ENCODE results near the gene TBC1D1. TPM values are rescaled to one million over a fixed set of nuclear protein-coding genes. Genes with fewer than 3 reads are reported as not detected.

Gene TBC1D1
- total and polyA plus RNA-seq, 2 of the 8 experiments (the other 6 are each of a cell fraction or from before 2014, with no cell fraction given), result 96.9 to 162 TPM

GRCh38 chr4:37862961-37863360, 27.9 kb upstream of the TBC1D1 start (continued):
- TF ChIP-seq CHD7 (IDR thresholded peaks at IDR 0.05; ENCODE audit: insufficient replicate concordance, low read length), result no peak
- no peak for TF ChIP-seq CHD2 (IDR thresholded peaks at IDR 0.05; ENCODE audit: low read length)
- TF ChIP-seq SIRT6 (IDR thresholded peaks at IDR 0.05; ENCODE audit: low read length), result no peak
